Activated CD8-positive, alpha-beta memory T cell treated with anti-CD3 and anti-CD28 coated beads, Interleukin-2, amount 50 U/mL, for 1 hour (primary cell): ENCODE results near the gene RTL10.

ENCODE experiments used
- DNase-seq: peaks from one replicate; pipeline ENCODE4 v3.0.0-alpha.2; 2020; ENCODE audit errors: extremely low read depth

RTL10 gene

DNA sequence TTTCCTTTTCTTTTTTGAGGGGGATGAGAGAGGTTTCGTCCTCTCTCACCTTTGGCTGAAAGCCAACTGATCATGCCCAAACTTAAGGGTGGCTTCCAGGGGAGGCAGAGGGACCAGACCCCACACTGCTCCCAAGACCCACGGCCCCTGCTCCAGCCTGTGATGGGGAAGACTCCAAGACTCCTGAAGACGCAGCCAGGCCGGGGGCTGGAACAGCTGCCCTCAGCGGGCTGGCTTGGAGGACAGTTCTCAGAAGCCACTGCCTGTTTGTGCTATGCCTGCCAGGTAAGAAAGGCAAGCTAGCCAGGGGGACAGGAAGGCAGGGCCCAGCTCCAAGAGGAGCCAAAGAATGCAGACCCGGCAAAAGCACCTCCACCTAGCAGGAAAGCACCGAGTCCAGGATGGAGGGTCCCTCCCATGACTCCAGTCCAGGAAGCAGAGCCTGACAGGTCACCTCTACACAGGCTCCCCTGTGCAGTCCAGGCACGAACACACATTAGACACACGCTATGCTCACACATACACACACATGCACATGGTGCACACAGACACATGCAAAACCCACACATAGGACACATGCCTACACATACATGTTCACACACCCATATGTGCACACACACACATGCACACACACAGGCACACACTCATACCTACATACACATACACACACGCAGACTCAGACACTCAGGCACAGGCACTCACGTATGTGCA, 31.3 kb downstream of the RTL10 start:
- DNase-seq: no peak

DNA sequence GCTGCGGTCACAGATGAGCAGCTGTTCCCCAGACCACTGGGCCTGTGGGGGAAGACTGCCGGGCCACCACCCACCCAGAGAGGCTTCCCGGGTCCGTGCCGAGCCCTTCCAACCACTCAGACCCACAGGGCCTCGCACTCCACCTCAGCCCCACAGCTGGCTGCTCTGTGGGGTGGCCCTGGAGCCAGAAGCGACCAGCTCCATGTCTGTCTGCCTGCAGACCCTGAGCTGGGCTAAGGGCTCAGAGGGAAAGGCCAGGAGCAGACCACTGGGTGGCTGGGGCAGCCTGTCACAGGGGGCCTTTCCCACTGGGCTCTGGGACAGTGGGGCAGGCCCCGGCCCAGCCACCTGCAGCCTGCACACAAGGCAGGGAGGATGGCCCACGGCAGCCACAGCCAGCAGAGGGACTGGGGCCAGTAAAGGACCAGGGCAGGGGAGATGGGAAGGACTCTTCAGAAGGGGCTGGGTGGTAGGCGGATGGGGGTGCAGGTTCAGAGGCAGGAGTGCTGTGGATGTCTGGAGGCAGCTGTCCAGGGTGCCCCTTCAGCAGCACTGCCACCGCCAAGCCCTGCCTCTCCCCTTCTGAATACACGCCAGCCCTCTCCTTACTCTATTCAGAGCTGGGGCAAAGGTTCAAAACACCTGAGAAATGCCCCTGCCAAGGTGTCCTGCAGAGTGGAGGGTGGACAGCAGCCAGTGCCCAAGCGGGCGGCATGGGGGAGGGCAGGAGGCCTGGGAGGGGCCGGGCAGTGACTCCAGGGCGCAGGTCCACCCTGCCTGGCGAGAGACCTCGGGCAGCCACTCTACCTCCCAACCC, 32.2 kb downstream of the RTL10 start:
- no peak for DNase-seq

DNA sequence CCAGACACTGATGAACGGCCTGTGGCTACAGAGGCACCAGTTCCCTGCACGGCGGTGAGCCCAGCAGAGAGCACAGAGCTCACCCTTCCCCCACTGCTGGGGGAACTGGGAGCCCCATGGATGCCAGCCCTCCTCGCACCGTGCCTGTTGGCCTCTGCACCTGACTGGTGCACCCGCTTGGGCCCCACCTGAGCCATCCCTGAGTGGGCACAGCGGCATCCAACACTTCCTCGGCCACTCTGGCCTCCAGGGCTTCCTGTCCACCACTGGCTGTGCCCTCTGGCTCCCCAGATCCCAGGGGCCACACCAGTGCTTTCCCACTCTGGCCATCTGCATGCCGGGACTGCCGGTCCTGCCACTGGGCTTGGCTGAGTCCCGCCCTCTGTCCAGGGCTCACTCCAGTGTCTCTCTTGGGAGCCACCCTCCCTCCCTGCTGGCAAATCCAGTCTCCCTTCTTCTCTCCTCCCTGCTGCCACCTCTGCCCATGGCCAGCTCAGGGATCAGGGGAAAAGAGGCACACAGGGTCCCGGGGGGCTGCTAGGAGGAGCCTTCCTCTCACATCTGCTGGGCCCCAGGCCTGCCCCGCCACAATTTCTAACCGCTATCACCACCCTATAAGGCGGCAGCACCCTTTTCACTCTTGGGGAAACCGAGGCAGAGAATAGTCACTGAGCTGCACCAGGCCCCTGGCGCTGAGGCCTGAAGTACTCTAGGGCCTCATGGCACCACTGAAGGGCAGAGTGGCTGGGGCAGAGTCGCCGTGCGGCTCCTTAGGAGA, 33.0 kb downstream of the RTL10 start:
- DNase-seq: no peak

DNA sequence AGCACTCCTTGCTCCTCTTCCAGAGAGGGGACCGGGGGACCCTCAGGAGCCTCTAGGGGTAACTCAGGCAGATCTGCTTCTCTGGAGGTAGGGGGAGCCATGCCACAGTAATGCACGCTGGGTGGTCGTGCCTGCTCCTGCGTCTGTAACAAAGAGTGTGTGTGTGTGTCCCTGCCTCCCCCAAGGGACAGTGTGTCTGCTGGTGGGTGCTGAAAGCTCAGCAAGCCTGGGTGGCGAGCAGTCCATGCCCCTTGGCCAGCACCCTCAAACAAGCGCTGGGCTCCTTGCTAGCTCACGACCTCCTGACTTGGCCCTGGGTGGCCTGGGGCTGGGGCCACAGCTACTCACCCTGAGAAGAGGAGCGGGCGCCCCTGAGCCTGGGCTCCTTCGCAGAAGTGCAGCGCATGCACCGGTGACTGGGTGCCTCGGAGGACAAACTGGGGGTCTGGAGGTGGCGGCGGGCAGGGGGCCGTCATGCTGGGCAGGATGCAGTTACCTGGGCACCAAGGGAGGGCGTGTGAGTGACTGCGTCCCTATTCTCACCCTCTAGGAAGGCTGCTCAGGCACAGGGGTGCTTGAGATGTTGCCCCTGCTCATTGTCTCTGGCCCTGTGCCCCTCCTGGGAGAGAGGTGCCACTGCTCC, 33.7 kb downstream of the RTL10 start:
- no peak for DNase-seq

DNA sequence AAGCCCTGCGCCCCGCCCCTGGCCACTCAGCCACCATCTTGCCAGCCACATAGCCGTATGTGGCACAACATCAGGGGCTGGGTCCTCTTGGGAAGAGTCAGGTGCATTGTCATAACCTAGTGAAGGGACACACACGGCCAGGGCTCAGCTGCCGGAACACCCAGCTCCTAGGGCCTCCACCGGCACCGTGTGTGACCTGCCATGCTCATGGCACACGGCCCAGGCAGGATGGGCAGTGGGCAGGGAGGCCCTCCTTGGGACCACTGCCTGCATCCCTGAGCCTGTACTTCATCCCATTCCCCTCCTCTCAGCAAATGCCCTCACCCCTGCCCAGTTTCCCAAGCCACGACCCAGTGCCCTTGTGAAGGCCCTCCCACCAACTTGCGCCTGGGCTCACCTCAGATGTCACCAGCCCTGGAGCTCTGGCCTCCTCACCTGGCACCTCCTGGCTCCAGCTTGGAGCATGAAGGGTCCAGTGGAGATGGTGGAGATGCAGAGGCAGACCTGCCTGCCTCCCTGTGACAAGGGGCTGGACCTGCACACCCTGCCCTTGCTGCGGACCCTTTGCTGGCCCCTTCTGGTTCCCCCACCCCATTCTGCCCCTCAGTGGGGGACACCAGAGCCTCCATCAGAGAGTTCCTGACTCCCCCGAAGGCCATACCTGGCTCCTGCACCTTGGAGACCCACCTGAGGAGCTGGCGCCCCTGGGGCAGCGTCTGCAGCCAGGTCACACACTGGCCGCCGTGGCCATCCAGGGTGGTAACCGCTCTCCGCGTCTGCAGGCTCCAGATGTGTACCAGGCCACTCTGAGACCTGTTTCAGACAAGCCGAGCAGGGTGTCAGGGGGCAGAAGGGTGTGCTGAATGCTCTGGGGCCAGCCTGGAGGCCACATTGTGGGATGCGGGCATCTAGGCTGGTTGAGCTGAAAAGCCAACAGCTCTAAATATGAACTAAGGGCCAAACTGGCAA, 34.5 kb downstream of the RTL10 start:
- no peak for DNase-seq

DNA sequence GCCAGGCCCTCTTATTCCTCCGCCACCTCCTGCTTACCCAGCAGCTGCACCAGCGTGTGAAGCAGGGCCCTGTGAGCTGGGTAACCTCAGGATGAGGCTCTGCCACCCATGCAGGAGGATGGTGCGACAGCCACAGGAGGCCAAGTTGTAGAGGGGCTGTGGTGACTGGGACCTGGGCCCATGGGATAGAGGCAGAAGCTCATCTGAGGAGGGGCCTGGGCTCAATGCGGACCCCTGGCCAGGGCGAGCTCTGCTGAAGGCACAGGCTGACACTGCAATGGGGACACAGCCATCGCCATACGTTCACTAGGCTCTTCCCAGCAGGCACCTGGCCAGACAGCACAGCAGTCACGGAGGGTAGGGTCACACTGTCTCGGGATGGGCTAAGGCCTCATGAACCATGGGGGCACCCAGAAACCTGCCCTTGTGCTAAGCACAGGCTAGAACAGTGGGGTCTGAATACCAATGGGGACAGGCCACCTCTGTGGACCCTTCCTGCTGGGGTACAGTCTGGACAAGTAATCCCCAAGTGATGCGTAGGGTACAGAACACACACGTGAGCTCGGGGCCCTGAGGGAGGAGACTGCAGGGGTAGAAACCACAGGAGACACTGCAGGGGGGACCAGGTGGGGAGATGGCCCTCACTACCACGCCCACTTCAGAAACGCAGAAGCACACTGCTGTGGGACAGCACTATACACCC, 35.3 kb downstream of the RTL10 start:
- no peak for DNase-seq

DNA sequence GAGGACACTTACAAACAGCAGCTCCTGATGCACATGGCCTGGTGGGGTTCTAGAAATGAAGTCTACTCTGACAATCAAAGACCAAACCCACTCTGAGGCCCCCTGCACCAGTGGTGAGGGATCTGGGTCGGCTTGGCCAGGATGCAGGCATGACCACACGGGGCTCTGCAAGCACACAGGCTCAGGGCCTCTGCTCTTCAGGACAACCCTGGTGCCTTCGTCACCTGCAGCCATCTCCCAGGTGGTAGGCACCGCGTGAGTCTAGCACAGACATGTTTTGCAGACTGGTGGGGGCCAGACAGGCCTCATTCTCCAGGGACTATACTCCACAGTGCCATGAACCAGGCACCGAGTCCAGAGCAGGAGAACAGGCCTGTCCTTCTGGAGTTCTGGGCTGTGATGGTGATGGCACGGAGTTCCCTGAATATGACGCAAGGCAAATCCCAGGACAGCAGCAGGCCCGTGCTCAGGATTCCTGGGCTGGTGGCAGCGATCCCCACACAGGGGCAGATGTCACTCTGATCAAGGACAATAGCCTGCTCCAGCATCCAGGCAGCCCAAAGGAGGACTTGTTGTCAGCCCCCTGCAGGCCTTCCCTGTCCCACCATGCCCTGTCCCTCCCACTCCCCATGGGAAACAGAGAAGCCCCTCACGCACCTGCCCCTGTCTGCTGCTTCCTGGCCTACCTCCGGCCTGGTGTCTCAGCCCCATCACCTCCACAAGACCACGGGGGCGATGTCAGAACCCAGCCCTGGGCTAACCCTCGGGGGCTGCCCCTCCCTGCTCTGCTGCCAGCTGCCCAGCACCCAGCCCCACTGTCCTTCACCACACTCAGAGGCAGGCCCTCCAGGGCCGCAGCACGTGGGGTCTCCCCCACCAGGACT, 36.1 kb downstream of the RTL10 start:
- no peak for DNase-seq

DNA sequence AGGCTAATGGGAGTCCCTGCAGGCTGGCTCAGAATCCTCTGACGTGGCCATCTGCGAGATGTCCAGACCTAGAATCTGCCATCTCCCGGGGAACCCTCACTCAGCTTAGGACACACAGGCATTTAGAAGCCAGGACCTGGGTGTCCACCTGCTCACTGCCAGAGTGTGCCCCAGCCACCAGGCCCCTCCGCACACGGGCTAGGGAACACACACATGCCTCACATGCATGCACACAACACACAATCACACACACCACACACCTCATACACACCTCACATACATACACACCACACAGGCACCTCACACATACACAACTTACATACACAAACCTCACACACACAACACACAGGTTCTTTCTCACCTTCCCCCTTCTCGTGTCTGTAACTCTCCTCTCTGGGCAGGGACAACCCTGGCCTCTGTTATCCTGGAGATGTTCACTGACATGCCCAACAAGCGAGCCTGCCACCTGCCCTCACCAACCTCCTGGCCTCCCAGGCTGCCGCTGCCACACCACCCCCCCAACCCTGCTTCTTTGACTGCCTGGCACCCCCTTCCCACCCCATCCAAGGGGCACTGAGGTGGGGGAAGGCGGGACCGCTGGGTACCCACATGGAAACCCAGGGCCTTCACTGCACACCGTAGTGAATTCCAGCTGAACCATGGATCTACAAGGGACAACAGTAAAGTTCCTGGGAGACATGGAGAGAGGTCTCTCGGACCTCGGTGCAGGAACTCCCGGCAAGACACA, 38.1 kb downstream of the RTL10 start:
- DNase-seq: no peak

DNA sequence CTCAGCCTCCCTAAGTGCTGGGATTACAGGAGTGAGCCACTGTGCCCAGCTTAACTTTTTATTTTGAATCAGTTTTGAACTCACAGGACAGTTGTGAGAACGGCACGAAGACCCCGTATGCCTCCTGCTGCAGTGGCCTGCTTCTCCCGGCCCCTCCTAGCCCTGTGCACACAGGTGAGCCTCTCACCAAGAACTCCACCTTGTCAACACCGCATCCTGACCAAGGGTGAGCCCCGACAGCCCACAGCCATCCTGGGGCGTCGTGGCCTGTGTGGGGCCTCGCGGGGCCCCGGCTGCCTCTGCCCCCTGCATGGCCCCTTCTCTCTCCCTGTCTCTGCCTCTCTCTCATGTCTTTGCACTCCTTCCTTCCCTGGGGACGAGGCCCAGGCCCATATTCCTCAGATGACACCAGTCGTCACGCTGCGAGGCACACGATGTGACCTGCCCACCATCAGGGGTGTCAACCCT, 38.8 kb downstream of the RTL10 start:
- DNase-seq: no peak

DNA sequence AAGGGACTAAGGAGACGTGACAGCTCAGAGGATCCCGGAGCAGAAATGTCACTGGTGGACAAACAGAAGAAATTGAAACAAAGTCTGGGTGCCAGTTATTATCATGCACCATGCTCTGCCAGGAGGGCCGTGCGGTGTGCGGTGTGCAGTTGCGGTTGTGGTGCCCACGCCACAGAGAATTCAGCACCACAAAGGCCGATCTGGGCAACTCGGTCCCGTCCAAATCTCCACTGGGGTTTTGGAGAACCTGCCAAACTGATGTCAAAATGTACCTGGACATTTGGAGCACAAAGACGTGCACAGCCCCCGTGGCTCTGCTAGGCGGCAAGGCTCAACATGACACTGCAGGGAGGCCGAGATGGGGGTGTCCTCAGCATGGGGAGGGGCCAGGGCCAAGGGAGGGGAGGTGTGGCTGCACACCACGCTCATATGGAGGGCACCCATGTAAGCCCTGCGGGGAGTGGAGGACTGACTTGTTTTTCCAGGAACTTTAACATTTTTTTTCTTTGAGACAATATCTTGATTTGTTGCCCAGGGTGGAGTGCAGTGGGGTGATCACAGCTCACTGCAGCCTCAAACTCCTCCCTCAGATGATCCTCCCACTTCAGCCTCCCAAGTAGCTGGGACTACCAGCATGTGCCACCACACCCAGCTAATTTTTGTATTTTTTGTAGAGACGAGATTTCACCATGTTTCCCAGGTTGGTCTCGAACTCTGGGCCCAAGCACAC, 39.4 kb downstream of the RTL10 start:
- no peak for DNase-seq

DNA sequence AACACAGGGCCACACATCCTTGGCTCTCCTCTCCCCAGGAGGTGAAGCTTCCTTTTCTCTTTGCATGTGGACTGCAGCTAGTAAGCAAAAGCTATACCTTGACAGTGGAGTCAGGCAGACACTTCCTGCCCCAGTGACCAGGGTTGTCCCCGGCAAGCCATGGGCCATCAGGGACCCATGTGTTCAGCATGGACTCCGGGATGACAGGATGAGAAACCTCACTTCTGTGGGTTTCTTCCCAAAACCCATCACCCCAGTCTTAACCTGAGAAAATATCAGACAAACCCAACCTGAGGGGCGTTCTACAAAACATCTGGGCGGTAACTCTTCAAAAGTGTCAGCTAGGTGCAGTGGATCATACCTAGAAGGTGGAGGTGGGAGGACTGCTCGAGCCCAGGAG, 40.2 kb downstream of the RTL10 start:
- DNase-seq: no peak

DNA sequence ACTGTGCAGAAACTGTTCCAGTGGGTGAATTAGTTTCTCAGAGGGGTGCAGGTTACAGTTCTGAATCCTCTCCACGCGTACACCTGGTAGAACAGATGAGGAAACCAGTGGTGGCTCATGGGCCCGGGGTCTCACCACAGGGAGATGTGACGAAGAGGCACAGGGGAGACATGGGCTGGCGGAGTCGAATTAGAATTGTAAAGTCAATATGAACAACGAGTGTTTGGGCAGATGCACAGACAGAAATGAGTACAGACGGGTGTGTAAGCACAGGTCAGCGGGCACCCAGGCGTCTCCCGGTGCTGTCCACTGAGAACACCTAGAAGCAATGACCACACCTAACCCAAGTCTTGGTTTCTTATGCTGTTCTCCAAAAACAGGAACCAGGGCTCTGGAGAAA, 41.8 kb downstream of the RTL10 start:
- no peak for DNase-seq

DNA sequence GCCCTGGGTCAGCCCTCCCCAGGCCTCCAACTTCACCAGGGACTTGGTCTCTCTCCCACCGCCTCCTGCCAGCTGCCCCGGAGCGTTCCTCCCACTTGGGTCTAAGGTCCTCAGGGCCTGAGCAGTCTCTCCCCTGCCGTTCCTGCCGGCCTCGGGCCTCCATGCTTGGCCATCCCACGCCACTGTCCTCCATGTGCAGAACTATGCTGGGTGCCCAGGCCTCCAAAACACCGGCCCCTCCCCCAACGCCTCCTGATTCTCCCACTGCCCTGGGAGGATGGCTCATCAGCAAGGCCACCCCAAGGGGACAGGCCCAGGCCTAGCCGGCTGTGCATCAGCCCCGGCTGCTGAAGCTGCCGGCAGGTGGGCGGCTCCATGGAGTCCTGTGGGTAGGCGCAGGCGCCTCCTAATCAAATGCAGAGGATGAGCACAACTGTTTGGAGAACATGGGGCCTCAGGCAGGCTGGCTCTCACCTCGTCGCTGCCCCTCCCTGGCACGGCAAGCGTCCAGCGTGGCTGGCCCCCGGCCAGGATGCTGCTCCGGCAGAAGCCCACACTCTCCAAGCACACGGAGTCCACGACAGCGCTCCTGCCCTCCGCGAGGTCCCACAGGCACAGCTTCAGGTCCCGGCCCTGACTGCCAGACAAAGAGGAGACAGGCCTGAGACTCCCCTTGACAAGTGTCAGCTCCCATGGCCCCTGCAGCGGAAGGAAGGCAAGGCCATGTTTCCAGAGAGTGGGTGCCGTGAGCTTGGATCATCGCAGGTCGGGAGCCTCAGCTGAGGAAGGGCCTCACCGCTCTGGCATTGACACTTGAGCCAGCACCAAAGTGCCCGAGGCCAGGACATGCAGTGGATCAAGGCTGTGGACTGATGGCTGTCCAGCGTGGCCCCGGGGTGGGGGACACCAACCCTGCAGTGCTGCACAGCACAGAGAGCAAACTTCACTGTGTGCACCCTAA, 42.6 kb downstream of the RTL10 start:
- DNase-seq: no peak

DNA sequence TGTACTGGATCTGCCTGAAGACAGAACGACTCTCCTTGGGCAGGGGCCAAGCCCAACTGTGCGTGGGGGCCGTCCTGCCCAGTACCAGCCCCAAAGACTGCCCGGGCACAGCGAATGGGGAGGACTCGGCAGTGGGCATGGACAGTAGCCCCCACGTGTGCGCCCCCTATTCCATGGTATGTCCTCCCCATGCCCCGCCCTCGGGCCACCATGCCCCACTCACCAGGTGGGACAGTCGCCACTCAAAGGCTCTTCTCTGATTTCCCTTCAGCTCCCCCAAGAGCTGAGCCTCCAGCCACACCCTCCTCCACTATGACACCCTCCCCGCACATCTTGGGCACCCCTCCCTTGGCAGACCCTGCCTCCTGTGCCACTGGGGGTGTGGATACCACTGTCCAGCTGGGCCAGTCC, 43.5 kb downstream of the RTL10 start:
- no peak for DNase-seq

DNA sequence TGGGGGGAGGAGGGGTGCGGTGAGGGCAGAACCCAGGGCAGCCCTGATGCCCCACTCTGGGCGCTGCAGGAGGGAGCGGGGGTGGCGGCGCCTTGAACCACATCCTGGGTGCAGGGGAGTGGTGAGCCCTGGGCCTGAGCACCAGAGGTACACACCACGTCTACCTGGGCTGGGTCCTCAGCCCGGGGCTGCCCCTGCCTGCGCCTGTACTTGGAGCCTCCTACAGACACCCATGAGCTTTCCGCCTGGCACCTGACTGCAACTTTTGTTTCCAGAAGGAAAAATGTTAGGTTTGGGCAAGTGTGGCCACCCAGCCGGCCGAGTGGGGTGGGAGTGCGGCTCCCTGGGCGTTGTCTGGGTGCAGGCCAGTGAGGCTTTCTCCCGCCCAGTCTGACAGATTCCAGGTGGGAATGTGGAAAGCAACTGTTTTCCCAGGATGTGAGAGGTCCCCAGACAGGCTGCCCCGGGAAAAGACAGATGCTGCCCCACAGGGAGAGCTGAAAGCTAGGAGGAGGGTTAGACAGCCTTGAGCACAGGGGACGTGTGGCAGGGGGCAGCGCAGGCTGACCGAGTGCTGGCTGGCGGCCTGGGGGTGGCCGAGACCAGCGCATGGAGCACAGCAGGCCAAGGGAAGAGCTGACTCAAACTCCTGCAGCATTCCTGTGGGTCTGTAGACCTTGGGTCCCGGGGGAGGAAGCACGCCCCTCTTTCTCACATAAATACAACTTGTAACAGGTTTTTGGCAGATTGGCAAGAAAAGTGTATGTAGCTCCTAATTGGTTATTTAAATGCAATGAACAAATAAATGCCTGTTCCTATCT, 44.1 kb downstream of the RTL10 start:
- no peak for DNase-seq

DNA sequence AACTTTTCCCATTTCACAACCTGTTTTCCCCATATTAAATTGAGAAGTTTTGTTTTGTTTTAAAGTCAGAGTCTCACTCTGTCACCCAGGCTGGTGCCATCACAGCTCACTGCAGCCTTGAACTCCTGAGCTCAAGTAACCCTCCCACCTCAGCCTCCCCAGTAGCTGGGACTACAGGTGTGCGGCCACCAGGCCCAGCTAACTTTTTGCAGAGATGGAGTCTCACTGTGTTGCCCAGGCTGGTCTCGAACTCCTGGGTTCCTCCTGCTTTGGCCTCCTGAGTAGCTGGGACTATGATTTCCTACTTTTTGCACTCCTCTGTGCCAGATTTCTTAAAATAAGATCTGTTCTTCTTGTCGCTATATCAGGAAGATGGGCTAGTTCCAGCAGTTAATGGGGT, 44.9 kb downstream of the RTL10 start:
- no peak for DNase-seq
